SW480 (cell line): ENCODE measurements around the gene ZIC5.

Source experiments
- DNase-seq: peaks from one replicate; pipeline ENCODE4 v3.0.0-alpha.2; 2016; ENCODE audit warnings: low spot score

ZIC5 gene

GRCh38 chr13:99971576-99972189 lies at the start of gene ZIC5:
TSS of gene ZIC5 (minus strand) at chr13:99971767. CDS start at chr13:99971603, 164 bp downstream.
- no peak for DNase-seq

GRCh38 chr13:100019780-100020356 lies 48.3 kb upstream of the ZIC5 start:
- no peak for DNase-seq

GRCh38 chr13:100014621-100015020 lies 43.1 kb upstream of the ZIC5 start:
- no peak for DNase-seq

GRCh38 chr13:99998261-99998660 lies 26.7 kb upstream of the ZIC5 start:
- no peak for DNase-seq

- DNase-seq: no peak
These were observed 26.2 kb upstream of the ZIC5 start for GRCh38 chr13:99997702-99998214.

GRCh38 chr13:99996381-99996973 lies 24.9 kb upstream of the ZIC5 start:
- DNase-seq: no peak

- no peak for DNase-seq
These were observed 24.2 kb upstream of the ZIC5 start for GRCh38 chr13:99995589-99996380.

GRCh38 chr13:99995104-99995588 lies 23.6 kb upstream of the ZIC5 start:
- no peak for DNase-seq

- no peak for DNase-seq
These were observed 23.1 kb upstream of the ZIC5 start for GRCh38 chr13:99994638-99995020.

- DNase-seq: no peak
These were observed 22.4 kb upstream of the ZIC5 start for GRCh38 chr13:99993660-99994637.

- DNase-seq: peak; percentile 58
These were observed 21.4 kb upstream of the ZIC5 start for GRCh38 chr13:99992949-99993351.

- DNase-seq: no peak
These were observed 20.5 kb upstream of the ZIC5 start for GRCh38 chr13:99991828-99992775.

- DNase-seq: no peak
These were observed 19.7 kb upstream of the ZIC5 start for GRCh38 chr13:99991013-99991827.

- DNase-seq: no peak
These were observed 18.8 kb upstream of the ZIC5 start for GRCh38 chr13:99990126-99990977.

GRCh38 chr13:99989276-99990125 lies 17.9 kb upstream of the ZIC5 start:
- DNase-seq: no peak

GRCh38 chr13:99988529-99989275 lies 17.1 kb upstream of the ZIC5 start:
- DNase-seq: no peak
